Measurements from ENCODE around the gene RYR2.

RYR2 gene

DNA sequence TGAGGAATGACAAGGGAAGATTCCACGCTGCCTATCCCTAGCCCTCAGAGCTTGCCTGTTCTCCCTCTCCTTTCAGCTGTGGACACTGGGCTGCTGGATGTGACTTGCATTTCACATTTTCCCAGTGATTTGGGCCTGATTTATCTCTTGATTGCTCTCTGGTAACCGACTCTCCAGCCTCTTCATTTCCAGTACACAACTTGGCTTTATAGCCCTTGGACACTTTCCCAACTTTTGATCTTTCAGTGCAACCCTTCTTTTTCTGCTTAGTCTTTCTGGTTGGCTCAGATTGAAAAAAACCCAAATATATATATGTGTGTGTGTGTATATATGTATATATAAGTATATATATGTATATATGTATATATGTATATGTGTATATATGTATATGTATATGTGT is 138.3 kb downstream of the RYR2 start:
- ChIA-PET CTCF (no interaction called here), POLR2A (no interaction called here)
- DNase-seq (ENCODE audit: extremely low spot score): no peak
- TF ChIP-seq, protein P1, sequence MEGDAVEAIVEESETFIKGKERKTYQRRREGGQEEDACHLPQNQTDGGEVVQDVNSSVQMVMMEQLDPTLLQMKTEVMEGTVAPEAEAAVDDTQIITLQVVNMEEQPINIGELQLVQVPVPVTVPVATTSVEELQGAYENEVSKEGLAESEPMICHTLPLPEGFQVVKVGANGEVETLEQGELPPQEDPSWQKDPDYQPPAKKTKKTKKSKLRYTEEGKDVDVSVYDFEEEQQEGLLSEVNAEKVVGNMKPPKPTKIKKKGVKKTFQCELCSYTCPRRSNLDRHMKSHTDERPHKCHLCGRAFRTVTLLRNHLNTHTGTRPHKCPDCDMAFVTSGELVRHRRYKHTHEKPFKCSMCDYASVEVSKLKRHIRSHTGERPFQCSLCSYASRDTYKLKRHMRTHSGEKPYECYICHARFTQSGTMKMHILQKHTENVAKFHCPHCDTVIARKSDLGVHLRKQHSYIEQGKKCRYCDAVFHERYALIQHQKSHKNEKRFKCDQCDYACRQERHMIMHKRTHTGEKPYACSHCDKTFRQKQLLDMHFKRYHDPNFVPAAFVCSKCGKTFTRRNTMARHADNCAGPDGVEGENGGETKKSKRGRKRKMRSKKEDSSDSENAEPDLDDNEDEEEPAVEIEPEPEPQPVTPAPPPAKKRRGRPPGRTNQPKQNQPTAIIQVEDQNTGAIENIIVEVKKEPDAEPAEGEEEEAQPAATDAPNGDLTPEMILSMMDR (IDR thresholded peaks at IDR 0.05; ENCODE audit: control extremely low read depth, extremely low read depth, low read depth, missing control alignments): no peak

DNA sequence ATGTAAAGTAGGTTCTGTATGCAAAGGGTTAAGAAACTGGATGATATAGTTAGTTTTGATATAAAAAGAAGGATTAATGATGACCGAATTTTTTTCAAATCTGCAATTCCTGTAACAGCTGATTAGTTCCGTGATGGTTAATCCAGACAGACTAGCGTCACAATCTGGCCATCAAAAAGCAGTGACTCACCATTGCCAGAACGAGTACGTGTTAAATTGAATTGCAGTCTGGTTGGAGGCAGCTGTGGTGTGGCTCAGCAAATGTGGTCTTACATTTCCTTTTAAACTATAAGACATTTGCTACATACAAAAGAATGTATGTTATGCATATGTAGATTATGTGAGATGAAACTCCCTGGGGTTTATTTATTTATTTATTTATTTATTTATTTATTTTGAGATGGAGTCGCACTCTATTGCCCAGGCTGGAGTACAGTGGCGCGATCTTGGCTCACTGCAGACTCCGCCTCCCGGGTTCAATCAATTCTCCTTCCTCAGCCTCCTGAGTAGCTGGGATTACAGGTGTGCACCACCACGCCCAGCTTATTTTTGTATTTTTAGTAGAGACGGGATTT is 139.8 kb downstream of the RYR2 start:
- POLR2A ChIA-PET: no interaction called here
- CTCF ChIA-PET: no interaction called here
- TF ChIP-seq, protein P1 (IDR thresholded peaks at IDR 0.05; ENCODE audit: control extremely low read depth, extremely low read depth, low read depth, missing control alignments): no peak
- DNase-seq (ENCODE audit: extremely low spot score): no peak

DNA sequence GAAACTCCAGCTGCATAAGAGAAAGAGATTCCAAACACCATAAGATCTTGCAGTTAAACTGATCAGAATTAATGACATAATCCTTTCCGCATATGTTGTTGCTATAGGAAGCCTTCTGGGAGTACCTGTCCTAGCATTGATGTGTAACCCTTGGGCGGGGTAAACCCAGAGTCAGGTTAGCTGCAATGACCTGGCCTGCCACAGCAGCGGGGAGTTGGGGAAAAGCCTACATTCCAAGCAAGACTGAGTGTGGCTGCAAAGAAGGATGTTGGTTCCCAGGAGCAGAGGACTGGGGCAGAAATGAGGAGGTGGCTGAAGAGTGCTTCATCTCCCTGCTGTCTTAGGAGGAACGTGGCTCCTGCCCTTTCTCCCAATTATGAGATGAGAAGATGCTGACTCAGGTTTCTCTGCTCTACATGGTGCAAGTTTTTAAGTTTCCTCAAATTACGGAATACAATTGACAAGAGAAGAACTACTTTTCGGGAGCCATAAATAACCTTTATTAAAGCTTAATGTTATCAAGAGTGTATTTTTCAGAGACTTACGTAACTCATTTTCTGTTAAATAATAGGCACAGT is 142.1 kb downstream of the RYR2 start:
- DNase-seq (ENCODE audit: extremely low spot score): no peak
- POLR2A ChIA-PET: no interaction called here
- TF ChIP-seq, protein P1 (IDR thresholded peaks at IDR 0.05; ENCODE audit: control extremely low read depth, extremely low read depth, low read depth, missing control alignments): no peak
- CTCF ChIA-PET: no interaction called here

- POLR2A ChIA-PET: no interaction called here
- no peak for DNase-seq (ENCODE audit: extremely low spot score)
- CTCF ChIA-PET: no interaction called here
- TF ChIP-seq, protein P1 (IDR thresholded peaks at IDR 0.05; ENCODE audit: control extremely low read depth, extremely low read depth, low read depth, missing control alignments): no peak
Measured at GRCh38 chr1:237186675-237187074, 144.7 kb downstream of the RYR2 start.

GRCh38 chr1:237187842-237188241 is 145.9 kb downstream of the RYR2 start:
- CTCF ChIA-PET: no interaction called here
- no peak for DNase-seq (ENCODE audit: extremely low spot score)
- TF ChIP-seq, protein P1 (IDR thresholded peaks at IDR 0.05; ENCODE audit: control extremely low read depth, extremely low read depth, low read depth, missing control alignments): no peak
- POLR2A ChIA-PET: no interaction called here

- TF ChIP-seq, protein P1 (IDR thresholded peaks at IDR 0.05; ENCODE audit: control extremely low read depth, extremely low read depth, low read depth, missing control alignments): no peak
- CTCF ChIA-PET: no interaction called here
- POLR2A ChIA-PET: no interaction called here
- no peak for DNase-seq (ENCODE audit: extremely low spot score)
Measured at GRCh38 chr1:237191403-237191802, 149.4 kb downstream of the RYR2 start.

All from GM10248 (cell line).